GM18498 (cell line): ENCODE measurements around the gene CCDC192.
"Not testable (repeated sequence)": the region's sequence is repeated elsewhere in the genome, so short reads cannot be mapped to it uniquely, and the experiment has no call there.

Source experiments
- ATAC-seq: cut with Tn5 transposase; IDR thresholded peaks from one replicate; pipeline ENCODE4 v1.9.1; 2021; ENCODE audit warnings: mild to moderate bottlenecking, moderate library complexity; ENCODE audit not compliant: unreplicated experiment

CCDC192 gene

GRCh38 chr5:127702926-127703561, at the start of gene CCDC192:
Gene CCDC192, plus strand, starts transcription at chr5:127703391. Its CDS starts 55 bp downstream, at chr5:127703446.
- ATAC-seq = no peak

DNA sequence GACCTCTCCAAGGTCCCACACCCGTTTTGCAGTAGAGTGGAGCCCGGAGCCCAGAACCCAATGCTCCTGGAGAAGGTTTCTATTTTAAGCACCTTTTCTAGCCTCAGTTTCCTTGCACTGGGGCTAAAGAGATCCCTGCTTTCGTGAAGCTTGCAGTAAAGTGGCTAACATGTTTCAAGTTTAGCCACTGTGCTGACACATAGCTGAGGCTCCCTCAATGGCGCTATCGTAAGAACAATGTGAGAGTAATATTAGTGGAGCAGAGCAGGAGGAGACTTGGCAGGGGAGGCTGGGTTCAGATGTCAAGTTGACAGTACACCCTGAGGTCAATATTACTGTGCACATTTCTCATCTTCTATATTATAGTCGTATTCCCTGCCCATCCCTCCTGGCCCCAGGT, 46.4 kb upstream of the CCDC192 start:
- ATAC-seq = no peak

DNA sequence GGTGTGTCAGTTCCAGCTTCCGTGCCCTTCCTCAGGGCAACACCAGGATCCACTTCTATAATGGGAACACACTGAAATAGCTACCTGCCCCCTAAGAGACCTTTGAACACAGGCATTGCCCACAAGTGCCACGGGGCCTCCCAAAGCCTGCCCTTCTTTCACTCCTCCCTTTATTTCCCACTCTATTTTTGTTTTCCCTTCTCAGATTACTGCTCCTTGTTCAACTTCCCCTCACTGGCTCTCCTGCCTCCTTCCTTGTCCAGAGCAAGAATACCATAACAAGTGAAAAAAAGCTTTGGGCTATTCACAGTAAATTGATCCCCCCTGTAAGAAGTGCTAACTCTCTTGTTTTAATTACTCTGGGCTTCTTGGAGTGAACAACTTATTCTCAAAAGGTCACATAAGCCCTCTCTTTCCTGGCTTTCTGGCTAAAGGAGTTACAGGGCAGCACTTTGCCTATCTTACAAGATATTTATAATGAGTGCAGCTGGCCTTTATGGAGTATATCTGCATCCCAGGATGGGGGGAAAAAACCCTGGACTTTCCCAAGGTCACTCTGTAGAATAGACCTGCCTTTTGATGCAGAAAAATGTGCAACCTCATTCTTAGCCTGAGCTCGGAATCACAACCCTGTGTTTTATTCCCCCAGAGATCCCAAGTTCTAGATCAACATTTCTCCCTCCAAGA, 43.0 kb upstream of the CCDC192 start:
- no peak for ATAC-seq

DNA sequence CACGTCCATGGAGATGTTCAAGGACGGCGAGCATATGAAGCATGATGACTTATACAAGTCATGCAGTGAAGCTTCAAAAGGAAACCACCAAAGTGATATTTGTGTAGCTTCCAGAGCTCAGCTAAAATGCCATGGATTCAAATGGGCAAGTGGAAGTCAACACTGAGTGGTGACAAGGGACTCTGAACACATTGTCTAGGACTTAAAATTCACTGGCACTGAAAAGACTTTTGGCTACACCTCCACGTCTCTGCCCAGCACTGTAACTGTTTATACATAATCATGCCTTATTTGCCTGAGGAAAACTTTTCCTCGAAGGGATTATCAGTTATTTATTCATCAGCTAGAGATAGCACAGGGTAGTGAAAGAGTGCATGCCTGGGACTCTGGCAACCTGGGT, 39.1 kb upstream of the CCDC192 start:
- ATAC-seq = no peak

- ATAC-seq = no peak
Observed at GRCh38 chr5:127665641-127666040, 37.5 kb upstream of the CCDC192 start.

GRCh38 chr5:127666043-127666716, 37.0 kb upstream of the CCDC192 start:
- ATAC-seq = no peak

- no peak for ATAC-seq
Observed at GRCh38 chr5:127667926-127668325, 35.3 kb upstream of the CCDC192 start.

GRCh38 chr5:127671218-127671617, 32.0 kb upstream of the CCDC192 start:
- ATAC-seq = no peak

DNA sequence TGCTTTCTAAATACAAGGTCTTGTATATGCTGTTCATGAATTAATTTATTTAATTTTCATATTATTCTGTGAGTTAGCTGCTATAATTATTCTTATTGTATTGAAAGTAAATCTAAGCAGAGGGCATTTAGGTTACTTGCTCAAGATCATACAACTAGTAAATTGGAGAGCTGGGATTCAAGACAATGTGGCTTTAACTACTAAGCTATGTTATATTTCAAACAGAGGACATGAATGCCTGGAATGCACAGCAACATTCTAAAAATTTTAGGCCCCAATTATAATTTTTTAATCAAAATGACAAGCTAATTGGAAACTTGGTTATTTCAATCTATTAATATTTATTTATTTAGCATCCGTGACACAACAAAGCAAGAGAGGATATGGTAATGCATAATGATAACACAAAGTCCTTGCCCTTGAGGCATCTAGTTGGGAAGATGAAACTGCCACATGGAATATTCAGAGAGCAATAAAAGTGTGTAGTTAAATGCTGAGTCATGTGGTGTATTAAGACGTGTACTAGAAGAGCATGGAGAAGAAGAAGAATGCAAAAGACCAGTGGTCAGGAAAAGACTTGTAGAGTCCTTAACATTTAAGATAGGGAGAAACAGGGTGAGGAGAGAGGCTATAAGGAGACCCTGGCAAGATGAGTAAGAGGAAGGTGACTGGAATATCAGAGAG, 29.9 kb upstream of the CCDC192 start:
- ATAC-seq = no peak

DNA sequence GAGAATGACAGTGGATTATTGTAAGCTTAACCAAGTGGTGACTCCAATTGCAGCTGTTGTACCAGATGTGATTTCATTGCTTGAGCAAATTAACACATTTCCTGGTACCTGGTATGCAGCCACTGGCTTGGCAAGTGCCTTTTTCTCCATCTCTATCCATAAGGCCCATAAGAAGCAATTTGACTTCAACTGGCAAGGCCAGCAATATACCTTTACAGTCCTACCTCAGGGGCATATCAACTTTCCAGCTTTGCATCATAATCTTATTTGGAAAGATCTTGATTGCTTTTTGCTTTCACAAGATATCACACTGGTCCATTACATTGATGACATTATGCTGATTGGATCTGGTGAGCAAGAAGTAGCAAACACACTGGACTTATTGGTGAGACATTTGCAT, 26.2 kb upstream of the CCDC192 start:
- not testable (repeated sequence) for ATAC-seq

DNA sequence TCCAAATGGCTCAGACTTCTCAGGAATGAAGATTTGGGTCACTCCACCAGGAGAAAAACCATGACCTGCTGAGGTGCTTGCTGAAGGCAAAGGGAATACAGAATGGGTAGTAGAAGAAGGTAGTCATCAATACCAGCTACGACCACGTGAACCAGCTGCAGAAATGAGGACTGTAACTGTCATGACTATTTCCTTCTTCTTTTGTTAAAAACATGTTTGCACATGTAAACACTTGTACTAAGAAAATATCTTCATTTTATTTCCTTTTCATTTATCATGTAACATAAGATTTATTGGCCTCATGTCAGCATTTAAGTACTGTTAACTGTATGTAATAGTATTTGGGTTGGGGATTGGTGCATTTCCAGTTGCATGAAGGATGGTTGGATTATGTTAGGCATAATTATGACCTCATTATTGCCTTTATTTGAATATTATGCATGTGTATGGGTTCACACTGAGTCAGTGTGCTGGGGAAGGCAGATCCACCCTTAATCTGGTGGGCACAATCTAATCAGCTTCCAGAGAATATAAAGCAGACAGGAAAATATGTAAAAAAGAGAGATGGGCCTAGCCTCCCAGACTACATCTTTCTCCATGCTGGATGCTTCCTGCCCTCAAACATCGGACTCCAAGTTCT, 23.4 kb upstream of the CCDC192 start:
- not testable (repeated sequence) for ATAC-seq

- no peak for ATAC-seq
Observed at GRCh38 chr5:127680595-127680994, 22.6 kb upstream of the CCDC192 start.

- ATAC-seq = no peak
Observed at GRCh38 chr5:127683008-127683407, 20.2 kb upstream of the CCDC192 start.

DNA sequence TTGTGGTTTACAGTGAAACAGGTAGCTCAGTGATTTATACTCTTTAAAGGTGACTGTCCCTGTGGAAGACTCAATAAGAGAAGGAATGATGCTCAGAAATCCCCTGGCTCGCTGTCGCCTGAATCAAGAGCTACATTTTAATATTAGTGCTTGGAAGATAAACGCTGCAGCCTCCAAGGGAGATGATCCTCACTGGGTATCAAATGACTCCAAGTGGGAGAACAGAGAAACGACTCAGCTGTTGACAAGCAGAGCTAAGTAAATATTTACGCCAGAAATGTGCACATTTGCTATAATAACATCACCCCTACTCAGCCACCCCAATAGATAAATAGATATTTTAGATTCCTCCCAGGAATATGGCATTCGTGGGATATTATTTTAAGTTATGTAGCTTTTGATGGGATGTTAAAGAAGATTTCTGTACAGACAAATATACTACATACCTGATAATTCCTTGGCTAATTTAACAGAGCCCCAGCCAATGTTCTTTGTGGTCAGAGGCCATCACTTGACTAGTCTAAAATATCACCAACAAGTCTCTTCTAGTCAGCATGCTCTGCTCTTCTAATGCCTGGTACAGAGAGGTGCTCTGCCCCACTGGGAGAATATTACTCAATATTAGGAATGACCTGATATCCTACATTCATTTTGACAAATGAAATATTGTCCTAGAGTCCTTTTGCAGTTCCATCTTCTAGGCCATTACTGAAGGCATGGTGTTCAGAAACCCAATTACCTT, 18.3 kb upstream of the CCDC192 start:
- no peak for ATAC-seq

GRCh38 chr5:127685662-127686061, 17.5 kb upstream of the CCDC192 start:
- no peak for ATAC-seq

DNA sequence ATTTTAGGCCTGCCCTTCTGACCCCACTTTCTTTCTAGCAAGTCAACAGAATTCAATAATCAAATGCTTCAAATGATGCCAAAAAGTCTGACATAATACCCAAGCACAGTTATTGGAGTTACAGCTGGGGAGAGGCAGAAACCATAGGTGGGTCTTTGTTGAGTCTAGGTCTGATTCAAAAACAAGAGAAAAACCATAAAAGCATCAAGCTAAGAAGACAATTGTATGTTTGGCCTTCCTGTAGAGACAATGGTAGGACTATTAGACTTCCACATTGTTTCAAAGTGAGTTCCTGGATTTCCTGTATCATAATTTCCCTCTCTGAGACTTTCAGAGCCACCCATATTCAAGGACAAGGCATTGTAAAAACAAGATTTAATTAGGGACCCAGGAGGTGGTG, 16.8 kb upstream of the CCDC192 start:
- no peak for ATAC-seq

GRCh38 chr5:127694518-127695171, 8.5 kb upstream of the CCDC192 start:
- no peak for ATAC-seq

DNA sequence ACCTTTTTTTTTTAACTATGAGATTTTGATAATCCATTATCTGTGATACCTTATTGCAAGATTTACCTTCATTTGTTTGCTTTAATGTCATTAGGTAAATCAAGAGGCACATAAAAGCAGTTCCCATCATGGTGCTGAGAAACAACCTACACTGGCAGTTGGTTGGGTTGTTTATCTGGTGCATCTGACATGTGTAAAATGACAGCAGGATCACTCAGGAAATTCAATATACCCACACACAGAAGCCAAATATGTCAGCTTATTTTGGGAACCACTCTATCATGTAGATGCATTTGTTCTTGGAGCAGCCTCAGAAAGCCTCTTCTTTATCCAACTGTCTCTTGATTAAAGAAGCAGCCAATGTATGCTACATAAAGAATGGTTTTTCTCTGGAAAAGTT, 7.8 kb upstream of the CCDC192 start:
- ATAC-seq = no peak

- no peak for ATAC-seq
Observed at GRCh38 chr5:127696683-127697082, 6.5 kb upstream of the CCDC192 start.
